Lung (tissue), 12 donors: ENCODE measurements around the gene CROCC. TPM values are rescaled to one million over a fixed set of nuclear protein-coding genes. Genes with fewer than 3 reads are reported as not detected.

ENCODE experiments used
- ATAC-seq: fragments of 200-7000 bp; cut with Tn5 transposase; one replicate; pipeline ENCODE4 v1.9.1; 2020; ENCODE audit warnings: moderate number of reproducible peaks; ENCODE audit not compliant: insufficient read depth, low FRiP score
- DNase-seq, 3 donors: peaks; one replicate each; pipeline ENCODE4 v3.0.0-alpha.2; 2013 to 2017
- H3K27ac ChIP-seq, 2 donors: one replicate each; pipeline ENCODE4 v1.5.1; 2013; ENCODE audit warnings: mild to moderate bottlenecking in 2 of 2, moderate library complexity in 2 of 2, control low read depth in 1 of 2, inconsistent platforms in 1 of 2, low read depth in 1 of 2, low read length in 1 of 2
- H3K27me3 ChIP-seq, 3 donors: one replicate each; pipeline ENCODE4 v1.5.1; 2013; ENCODE audit warnings: low read length in 2 of 3; ENCODE audit not compliant: control insufficient read depth in 3 of 3, insufficient read depth in 3 of 3
- H3K36me3 ChIP-seq, 4 donors: one replicate each; pipeline ENCODE4 v1.5.1; 2013; ENCODE audit warnings: low read length in 4 of 4, mild to moderate bottlenecking in 1 of 4, moderate library complexity in 1 of 4; ENCODE audit not compliant: control insufficient read depth in 4 of 4, insufficient read depth in 4 of 4
- H3K4me1 ChIP-seq, 5 donors: one replicate each; pipeline ENCODE4 v1.5.1; 2013; ENCODE audit warnings: low read length in 5 of 5, mild to moderate bottlenecking in 2 of 5, moderate library complexity in 1 of 5; ENCODE audit not compliant: control insufficient read depth in 5 of 5, insufficient read depth in 5 of 5
- H3K4me3 ChIP-seq: one replicate; pipeline ENCODE4 v1.5.1; 2013; ENCODE audit warnings: mild to moderate bottlenecking, control low read depth, moderate library complexity
- H3K9ac ChIP-seq, 2 donors: one replicate each; pipeline ENCODE4 v1.5.1; 2013; ENCODE audit warnings: low read length in 2 of 2, control low read depth in 1 of 2; ENCODE audit not compliant: insufficient read depth in 1 of 2
- H3K9me3 ChIP-seq, 4 donors: one replicate each; pipeline ENCODE4 v1.5.1; 2013; ENCODE audit warnings: low read length in 3 of 4, mild to moderate bottlenecking in 1 of 4, moderate library complexity in 1 of 4; ENCODE audit not compliant: control insufficient read depth in 4 of 4, insufficient read depth in 3 of 4
- CTCF ChIP-seq: IDR thresholded peaks from 2 replicates; pipeline ENCODE4 v1.5.1; 2012; ENCODE audit warnings: mild to moderate bottlenecking; ENCODE audit errors: control extremely low read depth, extremely low read depth
- WGBS, 2 donors: extraction: QIAGEN DNeasy Blood & Tissue Kit; methylation state at CpG; one replicate each; pipeline ENCODE4 v1.1.7; 2013; 5-methylcytosine and 5-hydroxymethylcytosine counted together
- polyA plus RNA-seq, 2 donors: library from polyadenylated mRNA; stranded (reverse); fragments of 200-250 nt; gene quantifications; one replicate each; pipeline ENCODE4 v1.2.1, GENCODE V29; 2013
- total RNA-seq, 2 donors: library from RNA; depleted of rRNA in 1 of 2; stranded (reverse); fragments of >200 nt in 1 of 2; gene quantifications; one replicate each; pipeline ENCODE4 v1.2.1, GENCODE V29; 2014 to 2021
- donor health status: control.
- donor health status: control.
- donor health status: Bipolar disorder and iron deficiency.
- donor health status: healthy.
- donor health status: DM: yes; HTN: yes; CAD: no.

The CROCC gene
- total and polyA plus RNA-seq, 4 donors, result 14.9 to 42.2 (median 28.5) TPM

GRCh38 chr1:17008208-17008855, 86.6 kb downstream of the CROCC start:
- DNase-seq, result no peak
- H3K9me3 ChIP-seq, result no peaks in the 10 kb centered on the region
- no peak overlapping the region for H3K9ac ChIP-seq
- H3K4me1 ChIP-seq, result peaks cover 0 to 16% (median 3%) of the 10 kb centered on the region in 5 donors
- H3K36me3 ChIP-seq, result peaks cover 0 to 18% (median 3%) of the 10 kb centered on the region in 4 donors
- H3K4me3 ChIP-seq, result no peak overlapping the region
- no peaks in the 10 kb centered on the region for H3K27me3 ChIP-seq
- ATAC-seq, result no peak
- 92 to 93% methylated on average over 15 of the region's 15 CpGs for WGBS, 2 donors
- H3K27ac ChIP-seq, result no peak overlapping the region
- no peak for TF ChIP-seq CTCF

GRCh38 chr1:17009706-17010105, 88.0 kb downstream of the CROCC start:
- no peaks in the 10 kb centered on the region for H3K9me3 ChIP-seq
- DNase-seq, result peak in 2 of 3 donors; percentile 26 to 50
- WGBS, 2 donors, result 17 to 41% methylated on average over 3 to 4 of the region's 4 CpGs
- no peak overlapping the region for H3K9ac ChIP-seq
- H3K4me3 ChIP-seq, result no peak overlapping the region
- H3K27ac ChIP-seq, result no peak overlapping the region
- H3K4me1 ChIP-seq, result peaks cover 0 to 16% (median 3%) of the 10 kb centered on the region in 5 donors
- no peaks in the 10 kb centered on the region for H3K27me3 ChIP-seq
- no peak for TF ChIP-seq CTCF
- no peak for ATAC-seq
- H3K36me3 ChIP-seq, result peaks cover 0 to 9% (median 0%) of the 10 kb centered on the region in 4 donors

- ATAC-seq, result no peak
- peak overlapping the region in 1 of 2 donors; percentile 46 for H3K9ac ChIP-seq
- no peak for TF ChIP-seq CTCF
These were observed 89.3 kb downstream of the CROCC start for GRCh38 chr1:17011092-17011438.

More at GRCh38 chr1:17011092-17011438, 89.3 kb downstream of the CROCC start:
- 1% methylated on average over 15 of the region's 15 CpGs for WGBS, 2 donors
- no peak for DNase-seq
- H3K4me3 ChIP-seq, result peak overlapping the region; percentile 86
- H3K27ac ChIP-seq, result peak overlapping the region in 1 of 2 donors; percentile 43
- peaks cover 0 to 16% (median 3%) of the 10 kb centered on the region in 5 donors for H3K4me1 ChIP-seq
- no peaks in the 10 kb centered on the region for H3K36me3 ChIP-seq
- H3K27me3 ChIP-seq, result no peaks in the 10 kb centered on the region
- H3K9me3 ChIP-seq, result no peaks in the 10 kb centered on the region
